DOHH2 (cell line): Measurements from ENCODE around the gene ZNF177.

ENCODE experiments used
- H3F3A ChIP-seq: fragments of 200-600 bp; sonication (generic), shearing (Covaris generic); 2 replicates; pipeline ENCODE4 v1.6.0; 2016; ENCODE audit warnings: antibody characterized with exemption, mild to moderate bottlenecking; ENCODE audit not compliant: control insufficient read depth, insufficient read depth
- H3K27ac ChIP-seq: fragments of 200-600 bp; sonication (generic); 2 replicates; pipeline ENCODE4 v1.5.1; 2014; ENCODE audit warnings: low read depth, mild to moderate bottlenecking, low read length, moderate library complexity
- H3K27me3 ChIP-seq: fragments of 200-600 bp; sonication (generic); 2 replicates; pipeline ENCODE4 v1.6.1; 2014; ENCODE audit warnings: mild to moderate bottlenecking, low read length, mixed read lengths; ENCODE audit not compliant: control insufficient read depth
- H3K36me3 ChIP-seq: fragments of 200-600 bp; sonication (generic); 2 replicates; pipeline ENCODE4 v1.6.1; 2014; ENCODE audit warnings: mild to moderate bottlenecking, low read length, moderate library complexity, mixed read lengths; ENCODE audit not compliant: control insufficient read depth
- H3K4me1 ChIP-seq: fragments of 200-600 bp; sonication (generic); 2 replicates; pipeline ENCODE4 v1.6.1; 2014; ENCODE audit warnings: mild to moderate bottlenecking, low read length, mixed read lengths; ENCODE audit not compliant: control insufficient read depth
- H3K4me2 ChIP-seq: fragments of 200-600 bp; sonication (generic); 2 replicates; pipeline ENCODE4 v1.6.0; 2014; ENCODE audit warnings: mild to moderate bottlenecking, low read length, moderate library complexity
- H3K4me3 ChIP-seq: fragments of 200-600 bp; sonication (generic); 2 replicates; pipeline ENCODE4 v1.5.1; 2014; ENCODE audit warnings: mild to moderate bottlenecking, low read length, mixed read lengths
- H3K79me2 ChIP-seq: fragments of 200-600 bp; sonication (generic); 2 replicates; pipeline ENCODE4 v1.6.1; 2014; ENCODE audit warnings: mild to moderate bottlenecking, low read length, mixed read lengths; ENCODE audit not compliant: control insufficient read depth
- H3K9me2 ChIP-seq: fragments of 200-600 bp; sonication (generic); replicated peaks from 2 replicates; pipeline ENCODE4 v1.6.1; 2014; ENCODE audit warnings: mild to moderate bottlenecking, low read length, mixed read lengths; ENCODE audit not compliant: control insufficient read depth
- H3K9me3 ChIP-seq: fragments of 200-600 bp; sonication (generic); 2 replicates; pipeline ENCODE4 v1.6.1; 2014; ENCODE audit warnings: antibody characterized with exemption, low read length, mixed read lengths; ENCODE audit not compliant: control insufficient read depth, insufficient read depth
- H4K20me1 ChIP-seq: fragments of 200-600 bp; sonication (generic); 2 replicates; pipeline ENCODE4 v1.6.0; 2014; ENCODE audit warnings: low read depth, mild to moderate bottlenecking, antibody characterized with exemption, low read length, moderate library complexity; ENCODE audit not compliant: control insufficient read depth, insufficient read depth
- EZH2phosphoT487 ChIP-seq: fragments of 200-600 bp; sonication (generic); IDR thresholded peaks from 2 replicates; pipeline ENCODE4 v1.6.1; 2017; ENCODE audit warnings: borderline replicate concordance, mild to moderate bottlenecking, antibody characterized with exemption, low read length, moderate library complexity, mixed read lengths
- TF ChIP-seq, protein P1 (sequence below): fragments of 200-600 bp; sonication (generic); IDR thresholded peaks from one replicate; pipeline ENCODE4 v1.5.1; 2014; ENCODE audit warnings: antibody characterized with exemption, mild to moderate bottlenecking, low read depth, low read length; ENCODE audit not compliant: poor library complexity, severe bottlenecking

ZNF177 gene

DNA sequence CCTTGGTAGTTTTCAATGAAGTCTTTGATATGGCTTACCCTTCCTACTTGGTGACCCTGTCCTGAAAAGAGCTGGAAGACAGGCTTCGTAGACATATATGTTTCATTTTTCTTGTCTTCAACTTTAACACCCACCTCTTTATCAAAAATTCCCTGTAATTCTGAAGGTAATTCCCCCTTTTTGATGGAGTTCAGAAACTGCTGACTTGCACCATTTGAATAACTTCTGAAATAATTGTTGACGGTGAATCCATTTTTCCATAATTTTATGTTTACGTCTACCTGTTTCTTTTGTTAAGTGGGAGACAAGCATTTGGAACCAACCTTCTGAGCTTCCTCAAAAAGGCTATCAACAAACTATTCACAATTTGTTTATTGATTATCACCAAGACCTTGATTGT lies 14.6 kb upstream of the ZNF177 start:
- Histone ChIP-seq H4K20me1 (no peaks in the 10 kb centered on the region), H3K79me2 (no peaks in the 10 kb centered on the region), H3K4me1 (no peaks in the 10 kb centered on the region), H3K4me2 (no peak overlapping the region), H3K27me3 (no peaks in the 10 kb centered on the region), H3K9me3 (peaks cover 10% of the 10 kb centered on the region; the same call in 1 of the 2 replicates), H3K36me3 (no peaks in the 10 kb centered on the region), H3K9me2 (no peaks in the 10 kb centered on the region), H3F3A (no peaks in the 10 kb centered on the region), H3K27ac (no peak overlapping the region), H3K4me3 (no peak overlapping the region)
- TF ChIP-seq, protein P1, sequence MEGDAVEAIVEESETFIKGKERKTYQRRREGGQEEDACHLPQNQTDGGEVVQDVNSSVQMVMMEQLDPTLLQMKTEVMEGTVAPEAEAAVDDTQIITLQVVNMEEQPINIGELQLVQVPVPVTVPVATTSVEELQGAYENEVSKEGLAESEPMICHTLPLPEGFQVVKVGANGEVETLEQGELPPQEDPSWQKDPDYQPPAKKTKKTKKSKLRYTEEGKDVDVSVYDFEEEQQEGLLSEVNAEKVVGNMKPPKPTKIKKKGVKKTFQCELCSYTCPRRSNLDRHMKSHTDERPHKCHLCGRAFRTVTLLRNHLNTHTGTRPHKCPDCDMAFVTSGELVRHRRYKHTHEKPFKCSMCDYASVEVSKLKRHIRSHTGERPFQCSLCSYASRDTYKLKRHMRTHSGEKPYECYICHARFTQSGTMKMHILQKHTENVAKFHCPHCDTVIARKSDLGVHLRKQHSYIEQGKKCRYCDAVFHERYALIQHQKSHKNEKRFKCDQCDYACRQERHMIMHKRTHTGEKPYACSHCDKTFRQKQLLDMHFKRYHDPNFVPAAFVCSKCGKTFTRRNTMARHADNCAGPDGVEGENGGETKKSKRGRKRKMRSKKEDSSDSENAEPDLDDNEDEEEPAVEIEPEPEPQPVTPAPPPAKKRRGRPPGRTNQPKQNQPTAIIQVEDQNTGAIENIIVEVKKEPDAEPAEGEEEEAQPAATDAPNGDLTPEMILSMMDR: no peak
- no peak for TF ChIP-seq EZH2phosphoT487

DNA sequence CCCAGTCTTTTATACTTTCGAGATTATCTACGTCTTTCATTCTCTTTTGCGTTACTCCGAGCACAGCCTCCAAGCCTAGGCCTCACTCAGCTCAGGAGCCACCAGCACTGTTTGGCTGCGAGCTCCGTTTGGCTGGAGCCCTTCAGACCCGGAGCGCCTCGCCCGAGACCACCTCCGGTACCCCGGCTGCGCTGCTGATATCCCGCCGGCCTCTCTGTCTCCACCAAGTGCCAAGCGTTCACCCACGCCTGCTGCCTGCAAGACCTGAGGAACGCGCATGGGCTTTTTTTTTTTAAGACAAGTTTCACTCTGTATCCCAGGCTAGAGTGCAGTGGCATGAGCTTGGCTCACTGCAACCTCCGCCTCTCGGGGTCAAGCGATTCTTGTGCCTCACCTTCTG lies 14.1 kb upstream of the ZNF177 start:
- Histone ChIP-seq H3K9me3 (peaks cover 7% of the 10 kb centered on the region; the same call in 1 of the 2 replicates), H3F3A (no peaks in the 10 kb centered on the region), H3K27ac (no peak overlapping the region), H4K20me1 (no peaks in the 10 kb centered on the region), H3K9me2 (no peaks in the 10 kb centered on the region), H3K4me1 (no peaks in the 10 kb centered on the region), H3K4me2 (no peak overlapping the region), H3K79me2 (no peaks in the 10 kb centered on the region), H3K4me3 (no peak overlapping the region), H3K27me3 (no peaks in the 10 kb centered on the region), H3K36me3 (no peaks in the 10 kb centered on the region)
- TF ChIP-seq, protein P1: no peak
- no peak for TF ChIP-seq EZH2phosphoT487

DNA sequence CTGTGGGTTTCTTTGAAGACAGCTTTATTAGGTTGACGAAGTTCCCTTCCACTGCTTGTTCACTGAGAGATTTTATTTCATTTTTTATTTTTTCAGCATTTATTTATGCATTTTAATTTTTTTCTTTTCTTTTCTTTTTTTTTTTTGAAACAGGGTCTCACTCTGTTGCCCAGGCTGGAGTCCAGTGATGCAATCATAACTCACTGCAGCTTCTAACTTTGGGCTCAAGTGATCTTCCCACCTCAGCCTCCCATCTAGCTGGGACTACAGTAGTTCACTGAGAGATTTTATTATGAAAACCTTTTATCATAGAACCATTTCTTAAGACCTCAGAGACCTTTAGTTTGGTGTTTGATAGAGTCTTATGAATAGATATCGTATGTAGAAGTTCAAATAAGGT lies 10.3 kb upstream of the ZNF177 start:
- Histone ChIP-seq H3K4me2 (no peak overlapping the region), H3K27me3 (no peaks in the 10 kb centered on the region), H4K20me1 (no peaks in the 10 kb centered on the region), H3K36me3 (no peaks in the 10 kb centered on the region), H3K27ac (no peak overlapping the region), H3K9me3 (no peaks in the 10 kb centered on the region), H3K4me3 (no peak overlapping the region), H3K79me2 (no peaks in the 10 kb centered on the region), H3K4me1 (no peaks in the 10 kb centered on the region), H3F3A (no peaks in the 10 kb centered on the region), H3K9me2 (no peaks in the 10 kb centered on the region)
- TF ChIP-seq, protein P1: no peak
- no peak for TF ChIP-seq EZH2phosphoT487

DNA sequence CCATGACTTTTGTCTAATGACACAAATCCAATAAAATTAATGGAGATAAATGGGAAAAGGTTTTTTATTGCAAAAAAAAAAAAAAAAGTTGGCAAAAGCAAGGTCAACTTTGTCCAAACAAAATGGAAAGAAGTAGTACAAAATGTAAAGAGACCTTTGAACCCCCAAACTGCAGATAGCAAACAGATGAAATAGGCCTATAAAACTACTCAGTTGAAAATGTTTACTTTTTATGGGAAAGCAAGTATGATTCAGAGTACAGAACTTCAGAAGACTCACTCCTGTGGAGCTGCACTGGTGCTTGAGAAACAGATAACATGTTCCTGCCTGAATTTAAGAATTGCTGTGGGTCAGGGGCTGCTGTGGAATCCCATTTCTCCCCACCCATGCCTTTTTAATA lies 9.8 kb upstream of the ZNF177 start:
- Histone ChIP-seq H3K4me3 (no peak overlapping the region), H3K27ac (no peak overlapping the region), H3K27me3 (no peaks in the 10 kb centered on the region), H3K9me2 (no peaks in the 10 kb centered on the region), H4K20me1 (no peaks in the 10 kb centered on the region), H3F3A (no peaks in the 10 kb centered on the region), H3K36me3 (no peaks in the 10 kb centered on the region), H3K79me2 (no peaks in the 10 kb centered on the region), H3K4me2 (no peak overlapping the region), H3K9me3 (peaks cover 3% of the 10 kb centered on the region; the same call in 1 of the 2 replicates), H3K4me1 (no peaks in the 10 kb centered on the region)
- no peak for TF ChIP-seq EZH2phosphoT487
- TF ChIP-seq, protein P1: no peak
